Prostate gland (tissue), 2 donors: ENCODE data around the gene NTRK2. TPM values are rescaled to one million over a fixed set of nuclear protein-coding genes. Genes with fewer than 3 reads are reported as not detected.

Experiments
- DNase-seq: peaks from one replicate; pipeline ENCODE4 v3.0.0-alpha.2; 2019; ENCODE audit warnings: low spot score
- H3K27ac ChIP-seq, 2 donors: fragments of 200-600 bp; sonication (generic); 2 replicates each; pipeline ENCODE4 v1.5.1; 2017 to 2019
- H3K27me3 ChIP-seq: fragments of 200-600 bp; sonication (generic); replicated peaks from 2 replicates; pipeline ENCODE4 v1.5.1; 2019; ENCODE audit not compliant: insufficient read depth
- H3K36me3 ChIP-seq, 2 donors: fragments of 200-600 bp; sonication (generic); 1 replicate in 1 of 2; 2 replicates in 1 of 2; pipeline versions ENCODE4 v1.5.1 to v1.8.1; 2017 to 2019
- H3K4me1 ChIP-seq: fragments of 200-600 bp; sonication (generic); replicated peaks from 2 replicates; pipeline ENCODE4 v1.5.1; 2019
- H3K4me3 ChIP-seq, 2 donors: fragments of 200-600 bp; sonication (generic); 2 replicates each; pipeline ENCODE4 v1.5.1; 2017 to 2019
- H3K9me3 ChIP-seq: fragments of 200-600 bp; sonication (generic); 2 replicates; pipeline ENCODE4 v1.5.1; 2017
- CTCF ChIP-seq, 4 experiments: fragments of 200-600 bp in 2 of 4; fragments of 450-650 bp in 2 of 4; sonication (generic) in 2 of 4; IDR thresholded peaks; 1 replicate in 3 of 4; 2 replicates in 1 of 4; pipeline ENCODE4 v1.5.1; 2016 to 2019; ENCODE audit warnings: antibody characterized with exemption in 4 of 4, mild to moderate bottlenecking in 2 of 4, moderate library complexity in 2 of 4
- POLR2A ChIP-seq: fragments of 450-650 bp; IDR thresholded peaks from one replicate; pipeline ENCODE4 v1.6.1; 2016; ENCODE audit warnings: antibody characterized with exemption, mild to moderate bottlenecking
- POLR2AphosphoS5 ChIP-seq: sonication (generic); formaldehyde crosslinking; IDR thresholded peaks from one replicate; pipeline ENCODE4 v1.6.1; 2017; ENCODE audit warnings: antibody characterized with exemption
- WGBS: methylation state at CpG from one replicate; pipeline ENCODE4 v1.1.5; 2018; 5-methylcytosine and 5-hydroxymethylcytosine counted together
- intact Hi-C: fragments of 100-400 bp; cut with DNase I; formaldehyde crosslinking; loops from one replicate; pipeline ENCODE4 v1.14.2; 2022
- total RNA-seq, 2 donors: library from RNA; depleted of rRNA; stranded (reverse); fragments of >200 nt; gene quantifications; one replicate each; pipeline ENCODE4 v1.1.0, GENCODE V29; 2016

The NTRK2 gene
- total RNA-seq, 2 donors from 2014 or later = 2.3 to 11.1 TPM

GRCh38 chr9:84975926-84976325, 306.4 kb downstream of the NTRK2 start:
- H3K4me1 ChIP-seq = no peaks in the 10 kb centered on the region
- no peak overlapping the region for H3K4me3 ChIP-seq
- H3K27me3 ChIP-seq = no peaks in the 10 kb centered on the region
- H3K9me3 ChIP-seq = no peaks in the 10 kb centered on the region
- no peak for DNase-seq
- H3K36me3 ChIP-seq = no peaks in the 10 kb centered on the region
- no peak overlapping the region for H3K27ac ChIP-seq
- TF ChIP-seq CTCF (IDR thresholded peaks at IDR 0.05) = no peak
- no peak for TF ChIP-seq POLR2A
- TF ChIP-seq POLR2AphosphoS5 = no peak
- WGBS = 80% methylated on average over 2 of the region's 2 CpGs
- intact Hi-C loops = no loop called here

DNA sequence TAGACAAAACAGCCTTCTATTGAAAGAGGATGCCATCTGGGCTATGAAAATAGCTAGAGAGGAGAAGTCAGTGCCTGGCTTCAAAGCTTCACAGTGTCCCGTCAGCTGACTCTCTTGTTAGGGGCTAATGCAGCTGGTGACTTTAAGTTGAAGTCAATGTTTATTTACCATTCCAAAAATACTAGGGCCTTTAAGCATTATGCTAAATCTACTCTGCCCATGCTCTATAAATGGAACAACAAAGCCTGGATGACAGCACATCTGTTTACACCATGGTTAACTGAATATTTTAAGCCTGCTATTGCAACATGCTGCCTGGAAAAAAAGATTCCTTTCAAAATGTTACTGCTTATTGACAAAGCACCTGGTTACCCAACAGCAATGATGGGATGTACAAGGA, 309.1 kb downstream of the NTRK2 start:
- Histone ChIP-seq H3K27me3 (no peaks in the 10 kb centered on the region), H3K9me3 (no peaks in the 10 kb centered on the region), H3K27ac (no peak overlapping the region), H3K4me1 (no peaks in the 10 kb centered on the region), H3K4me3 (no peak overlapping the region), H3K36me3 (no peaks in the 10 kb centered on the region)
- TF ChIP-seq CTCF (IDR thresholded peaks at IDR 0.05) (no peak), POLR2AphosphoS5 (no peak), POLR2A (no peak)
- DNase-seq = no peak
- intact Hi-C loops = no loop called here
- 100% methylated on average over 1 of the region's 1 CpG for WGBS

GRCh38 chr9:84983749-84984148, 314.2 kb downstream of the NTRK2 start:
- no peak for TF ChIP-seq CTCF (IDR thresholded peaks at IDR 0.05)

DNA sequence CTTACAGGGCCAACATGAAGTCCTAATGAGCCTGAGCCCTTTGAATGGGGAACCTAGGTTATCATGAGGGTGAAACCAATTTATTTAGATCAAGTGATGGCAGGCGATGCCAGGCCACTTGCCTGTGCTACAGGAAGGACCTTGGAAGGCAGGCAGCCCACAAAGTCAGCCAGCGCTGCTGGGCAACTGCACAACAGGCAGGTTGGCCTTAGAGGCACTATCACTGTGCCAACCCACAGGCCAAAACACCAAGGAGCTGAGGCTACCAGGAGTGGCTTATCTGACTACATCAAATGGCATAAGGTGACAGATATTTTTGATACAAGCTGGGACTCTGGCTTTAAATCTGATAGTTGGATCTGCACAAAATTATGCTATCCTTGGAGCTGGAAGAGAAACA, 319.1 kb downstream of the NTRK2 start:
- H3K4me1 ChIP-seq = no peaks in the 10 kb centered on the region
- no peak overlapping the region for H3K27ac ChIP-seq
- intact Hi-C loops = no loop called here
- 88% methylated on average over 2 of the region's 2 CpGs for WGBS
- no peaks in the 10 kb centered on the region for H3K9me3 ChIP-seq
- H3K36me3 ChIP-seq = no peaks in the 10 kb centered on the region
- no peaks in the 10 kb centered on the region for H3K27me3 ChIP-seq
- TF ChIP-seq POLR2A = no peak
- no peak for DNase-seq
- no peak overlapping the region for H3K4me3 ChIP-seq

More at GRCh38 chr9:84983749-84984148, 314.2 kb downstream of the NTRK2 start:
- Histone ChIP-seq H3K9me3 (no peaks in the 10 kb centered on the region), H3K27ac (no peak overlapping the region), H3K4me3 (no peak overlapping the region), H3K4me1 (no peaks in the 10 kb centered on the region), H3K36me3 (no peaks in the 10 kb centered on the region), H3K27me3 (no peaks in the 10 kb centered on the region)
- intact Hi-C loops = no loop called here
- 97% methylated on average over 3 of the region's 3 CpGs for WGBS
- no peak for DNase-seq

DNA sequence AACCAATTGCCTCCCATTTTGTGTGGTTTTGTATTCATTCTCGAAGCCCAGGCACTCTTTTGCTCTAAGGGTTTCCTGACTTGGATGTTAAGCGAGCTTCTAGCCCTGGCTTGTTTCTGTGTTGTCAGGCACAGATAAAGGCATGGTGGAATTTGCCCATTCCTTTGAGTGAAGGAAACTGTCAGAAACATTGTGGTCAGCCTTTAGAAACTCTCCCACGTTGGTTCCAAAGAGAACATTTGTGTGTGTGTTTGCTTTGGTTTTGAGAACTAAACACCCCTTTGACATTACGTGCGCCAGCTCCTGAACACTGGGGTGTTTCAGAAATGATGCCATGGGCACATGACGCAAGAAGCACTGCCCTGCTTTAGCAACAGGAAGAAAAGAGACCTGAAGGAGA, 320.9 kb downstream of the NTRK2 start:
- H3K27ac ChIP-seq = no peak overlapping the region
- H3K4me1 ChIP-seq = no peaks in the 10 kb centered on the region
- 41% methylated on average over 6 of the region's 6 CpGs for WGBS
- no peaks in the 10 kb centered on the region for H3K27me3 ChIP-seq
- no peak for DNase-seq
- H3K9me3 ChIP-seq = no peaks in the 10 kb centered on the region
- no peaks in the 10 kb centered on the region for H3K36me3 ChIP-seq
- no peak overlapping the region for H3K4me3 ChIP-seq
- no peak for TF ChIP-seq POLR2AphosphoS5
- TF ChIP-seq POLR2A = no peak
- TF ChIP-seq CTCF (IDR thresholded peaks at IDR 0.05) = no peak
- intact Hi-C loops = no loop called here
